Subcutaneous abdominal adipose tissue (tissue), 5 donors: Measurements from ENCODE around the gene TMEM266.

Experiments used
- H3K27ac ChIP-seq: one replicate; pipeline ENCODE4 v1.7.0; 2013; ENCODE audit warnings: low read depth, mild to moderate bottlenecking, inconsistent platforms, low read length, moderate library complexity
- H3K27me3 ChIP-seq, 5 donors: one replicate each; pipeline ENCODE4 v1.7.0; 2013; ENCODE audit warnings: low read length in 5 of 5, inconsistent platforms in 1 of 5; ENCODE audit not compliant: control insufficient read depth in 5 of 5, insufficient read depth in 4 of 5
- H3K36me3 ChIP-seq, 5 donors: one replicate each; pipeline ENCODE4 v1.7.0; 2013; ENCODE audit warnings: low read length in 5 of 5; ENCODE audit not compliant: control insufficient read depth in 5 of 5, insufficient read depth in 5 of 5
- H3K4me1 ChIP-seq, 5 donors: one replicate each; pipeline ENCODE4 v1.7.0; 2013; ENCODE audit warnings: low read length in 5 of 5, mild to moderate bottlenecking in 3 of 5, moderate library complexity in 1 of 5; ENCODE audit not compliant: control insufficient read depth in 5 of 5, insufficient read depth in 5 of 5
- H3K4me3 ChIP-seq, 5 donors: one replicate each; pipeline ENCODE4 v1.7.0; 2013; ENCODE audit warnings: low read length in 5 of 5, low read depth in 1 of 5
- H3K9ac ChIP-seq, 5 donors: one replicate each; pipeline ENCODE4 v1.7.0; 2013; ENCODE audit warnings: low read length in 5 of 5, mild to moderate bottlenecking in 4 of 5, moderate library complexity in 3 of 5
- H3K9me3 ChIP-seq, 5 donors: one replicate each; pipeline ENCODE4 v1.7.0; 2013; ENCODE audit warnings: low read length in 5 of 5; ENCODE audit not compliant: control insufficient read depth in 5 of 5
- donor health status: healthy.
- donor health status: healthy.
- donor health status: healthy.
- donor health status: healthy.
- donor health status: healthy.

The TMEM266 gene

DNA sequence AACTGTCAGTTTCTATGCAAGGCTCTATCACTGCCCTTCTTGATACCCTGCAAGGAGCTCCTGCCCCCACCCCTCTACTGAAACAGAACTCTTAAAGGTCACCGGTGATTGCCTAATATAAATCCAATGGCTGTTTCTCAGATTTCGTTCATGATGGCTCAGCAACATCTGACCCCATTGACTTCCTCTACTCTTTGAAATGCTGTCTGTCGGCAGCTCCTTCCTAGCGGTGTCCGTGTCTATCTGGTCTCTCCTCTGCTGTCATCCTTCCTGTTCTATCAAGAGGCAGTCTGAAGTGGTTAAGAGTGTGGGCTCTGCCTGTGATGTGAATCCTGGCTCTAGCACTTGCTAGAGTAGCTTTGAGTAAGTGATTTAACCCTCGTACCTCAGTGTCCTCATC is 5.5 kb downstream of the TMEM266 start:
- Histone ChIP-seq H3K4me1 (peaks cover 0 to 3% (median 2%) of the 10 kb centered on the region in 5 donors), H3K4me3 (no peak overlapping the region), H3K27ac (no peak overlapping the region), H3K9me3 (no peaks in the 10 kb centered on the region), H3K36me3 (no peaks in the 10 kb centered on the region), H3K27me3 (peaks cover 0 to 27% (median 6%) of the 10 kb centered on the region in 5 donors), H3K9ac (no peak overlapping the region)

DNA sequence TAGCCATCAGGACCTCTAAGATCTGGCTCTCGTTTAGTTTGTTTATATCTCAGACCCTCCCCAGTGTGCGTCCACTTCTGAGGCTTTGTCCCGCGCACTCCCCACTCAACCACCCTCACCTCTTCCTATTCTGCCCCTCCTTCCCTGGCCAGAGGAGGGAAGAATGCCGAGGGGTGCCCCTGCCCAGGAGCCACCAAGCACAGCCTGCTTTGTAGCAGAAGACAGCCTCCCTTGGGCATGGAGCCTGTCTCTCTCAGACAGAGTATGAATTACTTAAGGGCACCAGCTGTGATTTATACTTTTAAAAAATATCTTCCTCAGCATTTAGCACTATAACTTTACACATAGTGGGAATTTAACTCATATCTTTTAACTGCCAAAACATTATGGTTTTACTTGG is 6.0 kb downstream of the TMEM266 start:
- Histone ChIP-seq H3K4me1 (no peaks in the 10 kb centered on the region), H3K4me3 (no peak overlapping the region), H3K9ac (no peak overlapping the region), H3K9me3 (no peaks in the 10 kb centered on the region), H3K27ac (no peak overlapping the region), H3K36me3 (no peaks in the 10 kb centered on the region), H3K27me3 (peaks cover 0 to 22% (median 6%) of the 10 kb centered on the region in 5 donors)

DNA sequence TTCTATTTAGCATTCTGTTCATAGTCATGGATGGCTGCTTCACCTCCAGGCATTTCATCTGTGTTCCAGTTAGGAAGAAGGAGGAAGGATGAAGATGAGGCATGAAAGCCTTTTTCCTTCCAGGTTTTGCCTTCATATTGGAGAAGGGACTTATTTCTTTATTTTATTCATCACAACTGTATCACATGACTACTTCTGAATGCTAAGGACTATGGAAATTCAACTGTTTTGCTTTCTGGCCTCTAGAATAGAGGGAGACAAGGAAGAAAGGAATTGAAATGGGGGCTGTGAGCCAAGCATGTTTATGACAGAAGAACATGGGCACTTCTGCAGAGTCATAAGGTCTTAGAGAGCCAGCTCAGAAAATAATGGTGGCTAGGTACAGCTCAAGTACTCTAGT is 10.4 kb downstream of the TMEM266 start:
- Histone ChIP-seq H3K27ac (no peak overlapping the region), H3K9me3 (no peaks in the 10 kb centered on the region), H3K9ac (no peak overlapping the region), H3K4me1 (no peaks in the 10 kb centered on the region), H3K27me3 (peaks cover 0 to 5% (median 0%) of the 10 kb centered on the region in 5 donors), H3K4me3 (no peak overlapping the region), H3K36me3 (no peaks in the 10 kb centered on the region)

DNA sequence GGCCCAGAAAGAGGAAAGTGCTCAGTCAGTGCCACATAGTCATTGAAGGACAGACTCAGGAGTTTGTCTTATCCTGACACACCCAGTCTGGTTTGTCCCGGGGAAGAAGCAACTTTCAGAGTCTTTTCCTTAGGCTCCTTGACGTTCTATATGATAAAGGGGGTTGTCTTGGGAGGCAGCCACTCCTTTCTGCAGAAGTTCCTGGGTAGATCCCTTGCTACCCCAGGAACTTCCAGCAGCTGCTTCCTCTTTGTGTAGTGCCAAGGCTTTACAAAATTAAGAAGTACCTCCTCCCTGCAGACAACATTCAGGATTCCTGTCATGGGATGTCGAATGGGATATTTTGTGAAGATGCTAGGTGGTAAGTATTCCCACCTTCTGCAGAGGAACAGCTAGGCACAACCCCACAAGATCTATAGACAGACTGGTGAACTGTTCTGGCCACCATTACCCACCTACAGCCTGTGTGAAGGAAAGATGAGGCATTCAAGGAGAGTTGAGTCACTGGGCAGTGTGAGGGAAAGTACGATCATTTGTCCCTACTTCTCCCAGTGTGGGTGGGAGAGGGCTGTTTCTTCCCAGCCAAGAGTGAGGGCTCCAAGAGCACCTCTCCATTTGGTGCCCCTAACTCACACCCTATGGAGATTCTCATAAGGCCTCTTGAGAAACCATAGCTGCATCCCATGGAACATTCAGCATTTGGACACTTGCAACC is 11.3 kb downstream of the TMEM266 start:
- H3K36me3 ChIP-seq = no peaks in the 10 kb centered on the region
- H3K9me3 ChIP-seq = no peaks in the 10 kb centered on the region
- H3K27ac ChIP-seq = no peak overlapping the region
- H3K27me3 ChIP-seq = peaks cover 0 to 3% (median 0%) of the 10 kb centered on the region in 5 donors
- H3K9ac ChIP-seq = no peak overlapping the region
- no peaks in the 10 kb centered on the region for H3K4me1 ChIP-seq
- H3K4me3 ChIP-seq = no peak overlapping the region

DNA sequence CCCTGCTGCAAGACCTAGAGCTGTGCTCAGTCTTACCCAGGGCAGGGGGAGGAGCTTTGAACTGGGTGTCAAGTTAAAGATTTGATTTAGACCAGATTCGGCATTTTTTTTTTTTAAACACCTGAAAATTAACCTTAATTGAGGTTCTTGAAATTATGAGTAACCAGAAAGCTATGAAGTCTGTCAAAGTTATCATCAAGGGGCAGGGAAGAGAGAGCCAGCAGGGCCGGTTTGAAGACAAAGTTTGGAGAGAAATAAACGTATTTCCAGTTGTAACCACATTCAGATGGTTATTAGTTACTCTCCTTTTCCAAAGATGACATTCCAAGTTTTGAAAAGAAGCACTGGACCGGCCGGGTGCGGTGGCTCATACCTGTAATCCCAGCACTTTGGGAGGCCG is 12.0 kb downstream of the TMEM266 start:
- Histone ChIP-seq H3K9ac (no peak overlapping the region), H3K4me3 (no peak overlapping the region), H3K9me3 (no peaks in the 10 kb centered on the region), H3K4me1 (no peaks in the 10 kb centered on the region), H3K27ac (no peak overlapping the region), H3K27me3 (peaks cover 0 to 3% (median 0%) of the 10 kb centered on the region in 5 donors), H3K36me3 (no peaks in the 10 kb centered on the region)

DNA sequence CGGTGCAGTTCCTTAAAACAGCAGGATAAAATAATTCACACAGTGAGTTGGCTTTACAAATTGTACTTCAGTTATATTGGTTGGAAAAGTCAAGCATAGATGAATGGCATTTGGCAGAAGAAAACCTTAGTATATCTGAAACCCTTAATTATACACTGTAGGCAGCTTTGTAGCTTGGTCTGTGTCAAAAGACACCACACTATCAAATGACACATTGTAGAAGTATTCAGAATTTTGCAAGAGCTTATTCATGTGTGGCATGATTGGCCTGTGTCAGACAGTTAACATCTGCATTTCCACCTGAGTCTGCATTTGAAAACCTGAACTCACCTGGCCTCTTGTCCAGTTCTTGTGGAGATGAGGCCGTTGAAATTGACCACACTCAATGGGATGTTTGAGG is 13.8 kb downstream of the TMEM266 start:
- Histone ChIP-seq H3K9ac (no peak overlapping the region), H3K27me3 (peaks cover 0 to 3% (median 0%) of the 10 kb centered on the region in 5 donors), H3K4me3 (no peak overlapping the region), H3K36me3 (no peaks in the 10 kb centered on the region), H3K4me1 (no peaks in the 10 kb centered on the region), H3K27ac (no peak overlapping the region), H3K9me3 (no peaks in the 10 kb centered on the region)

DNA sequence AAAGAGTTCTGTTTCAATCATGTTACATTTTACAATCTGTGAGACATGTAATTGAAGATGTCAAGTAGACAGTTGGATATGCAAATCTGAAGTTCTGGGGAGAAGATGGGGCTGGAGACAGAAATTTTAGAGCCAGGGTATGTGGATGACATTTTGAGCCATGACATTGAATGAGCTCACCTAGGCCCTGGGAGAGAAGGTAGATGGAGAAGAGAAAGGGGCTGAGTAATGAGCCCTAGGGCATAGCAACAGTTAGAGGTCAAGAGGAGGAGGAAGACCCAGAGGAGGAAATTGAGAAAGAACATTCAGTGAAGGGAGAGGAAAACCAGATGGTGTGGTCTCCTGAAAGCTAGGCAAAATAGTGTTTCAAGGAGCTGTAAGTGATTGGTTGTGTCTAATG is 15.3 kb downstream of the TMEM266 start:
- H3K36me3 ChIP-seq = no peaks in the 10 kb centered on the region
- H3K27me3 ChIP-seq = peaks cover 0 to 3% (median 0%) of the 10 kb centered on the region in 5 donors
- H3K9me3 ChIP-seq = no peaks in the 10 kb centered on the region
- H3K4me3 ChIP-seq = no peak overlapping the region
- H3K9ac ChIP-seq = no peak overlapping the region
- no peak overlapping the region for H3K27ac ChIP-seq
- H3K4me1 ChIP-seq = no peaks in the 10 kb centered on the region

DNA sequence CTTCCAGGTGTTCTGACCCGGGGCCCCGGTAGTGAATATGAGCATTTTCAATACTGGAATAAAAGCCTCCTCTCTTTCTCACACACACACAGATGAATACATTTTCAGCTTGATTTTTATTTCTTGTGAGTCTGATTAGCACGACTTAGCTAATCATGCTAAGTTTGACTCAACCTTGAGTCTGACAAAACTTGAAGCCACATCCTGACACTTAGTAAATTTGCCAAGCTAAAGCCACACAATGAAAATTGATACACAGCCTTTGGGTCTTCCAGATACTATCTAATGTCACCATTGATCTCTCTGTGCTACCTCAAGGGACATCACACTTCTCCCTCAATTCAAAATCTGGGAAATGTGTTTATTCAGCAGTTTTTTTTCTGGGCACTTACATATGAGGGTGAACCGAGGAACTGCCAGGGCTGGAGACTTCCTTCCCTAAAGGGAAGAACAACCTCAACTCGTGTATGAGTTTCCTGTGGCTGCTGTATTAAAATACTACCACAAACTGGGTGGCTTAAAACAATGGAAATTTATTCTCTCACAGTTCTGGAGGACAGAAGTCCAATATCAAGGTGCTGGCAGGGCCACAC is 18.6 kb downstream of the TMEM266 start:
- Histone ChIP-seq H3K9ac (no peak overlapping the region), H3K27me3 (no peaks in the 10 kb centered on the region), H3K4me1 (no peaks in the 10 kb centered on the region), H3K9me3 (no peaks in the 10 kb centered on the region), H3K27ac (no peak overlapping the region), H3K36me3 (no peaks in the 10 kb centered on the region), H3K4me3 (no peak overlapping the region)

DNA sequence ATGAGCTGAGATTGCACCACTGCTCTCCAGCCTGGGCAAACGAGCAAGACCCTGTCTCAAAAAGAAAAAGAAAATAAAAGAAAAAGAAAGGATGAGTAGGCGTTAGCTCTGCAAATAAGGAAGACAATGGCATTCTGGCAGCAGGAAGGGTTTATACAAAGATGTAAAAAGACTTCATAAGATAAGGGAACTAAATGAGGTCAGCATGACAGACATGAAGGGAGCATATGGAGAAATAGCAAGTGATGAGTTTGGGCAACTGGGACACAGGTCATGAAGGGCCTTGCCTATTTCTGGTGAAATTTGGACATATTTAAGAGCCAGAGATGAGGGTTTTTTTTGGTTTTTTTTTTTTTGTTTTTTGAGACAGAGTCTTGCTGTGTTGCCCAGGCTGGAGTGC is 24.5 kb downstream of the TMEM266 start:
- Histone ChIP-seq H3K4me3 (no peak overlapping the region), H3K9ac (no peak overlapping the region), H3K9me3 (no peaks in the 10 kb centered on the region), H3K36me3 (no peaks in the 10 kb centered on the region), H3K27me3 (no peaks in the 10 kb centered on the region), H3K27ac (no peak overlapping the region), H3K4me1 (no peaks in the 10 kb centered on the region)

DNA sequence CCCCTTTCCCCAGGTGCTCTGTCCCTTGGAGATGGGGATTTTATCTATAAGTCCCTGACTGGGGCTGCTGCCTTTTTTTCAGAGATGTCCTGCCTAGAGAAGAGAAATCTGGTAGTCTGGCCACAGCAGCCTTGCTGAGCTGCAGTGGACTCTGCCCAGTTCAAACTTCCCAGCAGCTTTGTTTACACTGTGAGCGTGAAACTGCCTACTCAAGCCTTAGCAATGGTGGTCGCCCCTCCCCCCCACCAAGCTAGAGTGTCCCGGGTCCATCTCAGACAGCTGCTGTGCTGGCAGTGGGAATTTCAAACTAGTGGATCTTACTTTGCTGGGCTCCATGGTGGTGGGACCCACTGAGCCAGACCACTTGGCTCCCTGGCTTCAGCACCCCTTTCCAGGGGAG is 38.9 kb downstream of the TMEM266 start:
- H3K36me3 ChIP-seq = no peaks in the 10 kb centered on the region
- H3K27ac ChIP-seq = no peak overlapping the region
- H3K9me3 ChIP-seq = no peaks in the 10 kb centered on the region
- H3K4me3 ChIP-seq = no peak overlapping the region
- no peak overlapping the region for H3K9ac ChIP-seq
- no peaks in the 10 kb centered on the region for H3K4me1 ChIP-seq
- H3K27me3 ChIP-seq = peaks cover 6 to 11% (median 9%) of the 10 kb centered on the region in 5 donors
